ENCODE results near the gene ANKRD7. TPM values are rescaled to one million over a fixed set of nuclear protein-coding genes. Genes with fewer than 3 reads are reported as not detected.

Gene ANKRD7
- total RNA-seq, 2 donors from 2014 or later = 0.36 to 73.0 TPM

- WGBS = under 1% methylated on average over 15 of the region's 15 CpGs
- Histone ChIP-seq H3K27me3 (replicated peaks; ENCODE audit: insufficient read depth) (no peaks in the 10 kb centered on the region), H3K9me3 (no peaks in the 10 kb centered on the region), H3K4me3 (peak overlapping the region; percentile 79 to 87), H3K36me3 (no peaks in the 10 kb centered on the region), H3K27ac (peak overlapping the region; percentile 85 to 91), H3K4me1 (replicated peaks) (no peaks in the 10 kb centered on the region)
- TF ChIP-seq POLR2A (IDR thresholded peaks at IDR 0.05) (no peak), POLR2AphosphoS5 (IDR thresholded peaks at IDR 0.05) (no peak), CTCF (IDR thresholded peaks at IDR 0.05) (no peak)
- intact Hi-C loops (cut with DNase I) = loop anchor here (10.0 kb wide), 1 partner anchor 439 kb away; no protein-coding TSS in a partner anchor
- DNase-seq (ENCODE audit: low spot score) = no peak
Measured at GRCh38 chr7:118183428-118183785, 41.1 kb upstream of the ANKRD7 start.

DNA sequence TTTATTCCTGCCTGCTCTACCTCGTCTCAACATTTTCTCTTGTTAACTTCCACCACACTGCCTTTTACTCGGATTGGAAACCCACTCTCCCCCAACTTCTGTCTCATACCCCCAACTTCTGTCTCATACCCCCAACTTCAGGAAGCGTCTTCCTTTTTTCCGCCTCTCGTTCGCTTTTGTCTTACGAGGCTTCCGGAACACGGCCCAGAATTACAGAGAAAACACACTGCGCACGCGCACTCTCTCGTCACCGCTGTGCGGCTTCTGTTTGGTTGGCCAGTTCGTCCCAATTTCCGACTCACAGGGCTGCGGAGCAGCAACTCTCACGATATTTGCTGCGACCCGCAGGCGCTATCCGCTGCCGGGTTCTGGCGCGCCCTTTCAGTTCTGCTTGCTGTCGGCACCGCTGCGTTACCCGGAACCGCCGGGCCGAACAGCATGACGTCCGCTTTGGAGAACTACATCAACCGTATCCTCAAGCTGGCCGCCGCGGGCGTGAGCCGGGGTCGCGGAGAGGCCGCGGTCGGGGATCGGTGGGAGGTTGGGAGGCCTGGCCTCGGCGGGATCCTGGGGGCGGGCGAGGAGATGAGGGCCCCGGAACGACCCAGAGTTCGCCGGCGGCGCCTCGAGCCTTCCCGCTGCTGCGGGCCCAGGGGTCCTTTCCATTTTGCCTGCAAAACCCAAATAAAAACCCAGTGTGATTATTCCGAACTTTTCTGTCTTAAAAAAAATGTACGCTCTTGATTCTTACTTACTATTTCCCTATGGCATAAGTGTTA, 40.5 kb upstream of the ANKRD7 start, which contains the start of gene LSM8:
Gene LSM8 (plus strand): TSS at position 379 of the 779 bp plus-strand sequence. CDS start 60 bp downstream, at position 439.
- peak within 1 kb of the TSS; percentile 85 to 91 for H3K27ac ChIP-seq
- intact Hi-C loops (cut with DNase I) = loop anchor here (10.0 kb wide), 1 partner anchor 439 kb away; no protein-coding TSS in a partner anchor
- H3K27me3 ChIP-seq (replicated peaks; ENCODE audit: insufficient read depth) = no peaks in the 10 kb centered on the region
- under 1% methylated on average over 62 of the region's 62 CpGs for WGBS
- H3K36me3 ChIP-seq = no peaks in the 10 kb centered on the region
- TF ChIP-seq CTCF (IDR thresholded peaks at IDR 0.05) (peak in 1 of 4 experiments; percentile 14), POLR2A (IDR thresholded peaks at IDR 0.05) (peak; percentile 77), POLR2AphosphoS5 (IDR thresholded peaks at IDR 0.05) (peak; percentile 96)
- peak within 1 kb of the TSS; percentile 79 to 87 for H3K4me3 ChIP-seq
- peak; percentile 97 for DNase-seq (ENCODE audit: low spot score)
- no peaks in the 10 kb centered on the region for H3K4me1 ChIP-seq (replicated peaks)
- no peaks in the 10 kb centered on the region for H3K9me3 ChIP-seq

GRCh38 chr7:118184565-118184940, 40.0 kb upstream of the ANKRD7 start:
- Histone ChIP-seq H3K4me3 (peak overlapping the region; percentile 79 to 87), H3K36me3 (no peaks in the 10 kb centered on the region), H3K9me3 (no peaks in the 10 kb centered on the region), H3K27ac (peak overlapping the region; percentile 85 to 91), H3K4me1 (replicated peaks) (no peaks in the 10 kb centered on the region), H3K27me3 (replicated peaks; ENCODE audit: insufficient read depth) (no peaks in the 10 kb centered on the region)
- intact Hi-C loops (cut with DNase I) = loop anchor here (10.0 kb wide), 1 partner anchor 440 kb away; no protein-coding TSS in a partner anchor
- DNase-seq (ENCODE audit: low spot score) = no peak
- TF ChIP-seq POLR2AphosphoS5 (IDR thresholded peaks at IDR 0.05) (no peak), CTCF (IDR thresholded peaks at IDR 0.05) (no peak), POLR2A (IDR thresholded peaks at IDR 0.05) (no peak)
- WGBS = 4% methylated on average over 10 of the region's 10 CpGs

GRCh38 chr7:118185163-118185860, 39.2 kb upstream of the ANKRD7 start:
- no peaks in the 10 kb centered on the region for H3K4me1 ChIP-seq (replicated peaks)
- 64% methylated on average over 6 of the region's 6 CpGs for WGBS
- intact Hi-C loops (cut with DNase I) = loop anchor here (10.0 kb wide), 1 partner anchor 441 kb away; no protein-coding TSS in a partner anchor
- H3K4me3 ChIP-seq = peak overlapping the region; percentile 79 to 87
- H3K27ac ChIP-seq = no peak overlapping the region
- no peaks in the 10 kb centered on the region for H3K9me3 ChIP-seq
- TF ChIP-seq POLR2A (IDR thresholded peaks at IDR 0.05) = no peak
- TF ChIP-seq POLR2AphosphoS5 (IDR thresholded peaks at IDR 0.05) = no peak
- TF ChIP-seq CTCF (IDR thresholded peaks at IDR 0.05) = no peak
- H3K27me3 ChIP-seq (replicated peaks; ENCODE audit: insufficient read depth) = no peaks in the 10 kb centered on the region
- DNase-seq (ENCODE audit: low spot score) = no peak
- no peaks in the 10 kb centered on the region for H3K36me3 ChIP-seq

Measured in prostate gland (tissue), 2 donors.